Choroid plexus epithelial cell (primary cell): ENCODE data around the gene UTRN.
A peak's percentile ranks its signal among the peaks of the same experiment; 100 is the strongest.

Source experiments
- DNase-seq: peaks from one replicate; pipeline ENCODE4 v3.0.0-alpha.2; 2010; ENCODE audit warnings: low read depth
- H3K4me3 ChIP-seq: 2 replicates; pipeline ENCODE4 v1.5.1; 2011; ENCODE audit warnings: low read depth, mild to moderate bottlenecking, control low read depth, low read length, moderate library complexity
- TF ChIP-seq, protein P1 (sequence below): conservative IDR thresholded peaks from 2 replicates; pipeline ENCODE4 v1.5.1; 2011; ENCODE audit warnings: low read depth, mild to moderate bottlenecking, control low read depth, inconsistent platforms, low read length, moderate library complexity

Gene UTRN

DNA sequence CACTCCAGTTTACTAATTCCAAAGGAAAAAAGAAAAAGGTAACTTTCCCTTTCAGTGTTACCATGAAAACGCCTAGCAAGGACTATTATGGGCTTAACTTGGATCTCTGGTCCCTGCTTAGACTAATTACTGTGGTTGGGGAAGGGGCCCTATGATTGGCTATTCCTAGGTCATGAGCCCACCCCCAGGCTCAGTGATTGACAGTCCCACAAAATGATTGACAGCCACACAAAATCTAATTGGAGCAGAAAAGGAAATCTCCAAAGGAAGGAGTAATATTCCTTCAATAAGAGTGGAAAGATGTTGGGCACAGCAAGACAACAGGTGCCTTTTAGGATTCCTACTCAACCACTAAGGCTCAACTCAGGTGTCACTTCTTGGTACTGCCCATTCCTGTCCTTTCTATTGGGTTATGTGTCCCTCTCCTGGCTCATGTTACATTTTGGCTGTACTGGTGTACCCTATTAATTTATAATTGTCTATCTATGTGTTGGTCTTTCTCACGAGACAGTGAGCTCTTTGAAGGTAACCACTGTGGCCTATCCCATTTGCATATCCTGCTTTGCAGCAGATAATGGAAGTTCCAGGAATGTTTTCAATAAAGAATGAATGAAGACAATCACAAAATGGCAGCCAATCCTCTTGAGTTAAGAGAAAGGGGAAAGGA is 5.5 kb upstream of the UTRN start:
- H3K4me3 ChIP-seq, result no peak overlapping the region
- TF ChIP-seq, protein P1, sequence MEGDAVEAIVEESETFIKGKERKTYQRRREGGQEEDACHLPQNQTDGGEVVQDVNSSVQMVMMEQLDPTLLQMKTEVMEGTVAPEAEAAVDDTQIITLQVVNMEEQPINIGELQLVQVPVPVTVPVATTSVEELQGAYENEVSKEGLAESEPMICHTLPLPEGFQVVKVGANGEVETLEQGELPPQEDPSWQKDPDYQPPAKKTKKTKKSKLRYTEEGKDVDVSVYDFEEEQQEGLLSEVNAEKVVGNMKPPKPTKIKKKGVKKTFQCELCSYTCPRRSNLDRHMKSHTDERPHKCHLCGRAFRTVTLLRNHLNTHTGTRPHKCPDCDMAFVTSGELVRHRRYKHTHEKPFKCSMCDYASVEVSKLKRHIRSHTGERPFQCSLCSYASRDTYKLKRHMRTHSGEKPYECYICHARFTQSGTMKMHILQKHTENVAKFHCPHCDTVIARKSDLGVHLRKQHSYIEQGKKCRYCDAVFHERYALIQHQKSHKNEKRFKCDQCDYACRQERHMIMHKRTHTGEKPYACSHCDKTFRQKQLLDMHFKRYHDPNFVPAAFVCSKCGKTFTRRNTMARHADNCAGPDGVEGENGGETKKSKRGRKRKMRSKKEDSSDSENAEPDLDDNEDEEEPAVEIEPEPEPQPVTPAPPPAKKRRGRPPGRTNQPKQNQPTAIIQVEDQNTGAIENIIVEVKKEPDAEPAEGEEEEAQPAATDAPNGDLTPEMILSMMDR, result no peak
- no peak for DNase-seq

DNA sequence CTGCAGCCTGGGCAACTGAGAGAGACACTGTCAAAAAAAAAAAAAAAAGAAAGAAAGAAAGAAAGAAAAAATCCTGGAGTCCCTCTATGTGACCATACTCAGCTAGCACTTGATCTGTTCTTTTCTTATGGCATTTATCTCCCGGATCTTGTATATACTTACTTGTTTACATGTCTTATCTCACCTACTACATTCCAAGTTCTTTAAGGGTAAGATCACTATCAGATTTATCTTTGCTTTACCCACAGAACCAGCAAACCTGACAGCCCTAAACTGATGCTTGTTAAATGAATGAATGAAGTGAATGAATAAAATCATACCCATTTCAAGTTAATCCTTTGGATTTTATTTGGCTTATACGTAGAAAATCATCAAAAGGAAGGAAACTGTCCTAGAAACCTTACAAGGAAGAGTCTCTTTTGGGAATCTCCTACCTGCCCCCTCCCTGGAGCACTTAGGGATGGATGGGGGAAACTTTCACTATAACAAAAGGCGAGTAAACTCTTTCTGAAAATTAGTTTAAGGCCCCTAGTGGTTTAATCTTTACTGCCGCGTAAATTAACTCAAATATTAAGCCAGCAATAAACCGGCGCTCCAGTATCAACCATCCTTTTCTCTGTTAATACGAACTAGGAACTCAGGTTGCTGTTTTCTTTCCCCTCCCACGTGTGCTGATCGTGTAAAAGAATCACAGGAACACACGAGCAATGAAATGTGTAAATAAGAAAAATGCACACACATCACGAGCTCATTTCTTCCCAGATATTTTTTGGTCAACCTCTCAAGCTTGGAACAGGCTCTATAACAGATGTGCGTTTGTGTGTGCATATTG is 1.3 kb upstream of the UTRN start:
- TF ChIP-seq, protein P1, result peak; percentile 46
- peak; percentile 62 for DNase-seq

DNA sequence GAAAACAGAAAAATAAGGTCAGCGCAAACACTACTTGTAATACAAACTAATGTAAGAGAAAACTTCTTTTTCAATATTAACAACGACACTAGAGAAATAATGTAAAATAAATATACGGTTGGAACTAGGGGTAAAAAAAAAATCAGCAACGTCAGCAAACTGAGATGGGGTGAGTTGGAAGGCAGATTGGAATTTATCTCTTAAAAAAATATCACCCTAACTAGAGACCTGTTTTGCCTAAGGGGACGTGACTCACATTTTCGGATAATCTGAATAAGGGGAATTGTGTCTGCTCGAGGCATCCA is 705 bp upstream of the UTRN start:
- TF ChIP-seq, protein P1, result no peak
- peak overlapping the region; percentile 91 for H3K4me3 ChIP-seq
- DNase-seq, result no peak

More for the DNA sequence above, 1.3 kb upstream of the UTRN start:
- peak overlapping the region; percentile 91 for H3K4me3 ChIP-seq

DNA sequence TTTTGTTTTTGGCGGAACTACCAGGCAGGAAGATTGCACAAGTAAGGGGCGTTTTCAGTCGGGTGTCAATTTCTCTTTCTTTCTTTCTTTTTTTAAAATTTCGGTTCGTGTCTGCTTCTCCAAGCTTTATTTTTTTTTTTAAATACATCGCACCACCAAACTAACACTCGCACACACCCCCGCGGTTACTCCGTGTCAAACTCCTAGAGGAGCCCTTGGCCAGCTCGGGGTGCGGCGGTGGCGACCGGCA is 338 bp downstream of the UTRN start:
- DNase-seq, result no peak
- peak overlapping the region; percentile 91 for H3K4me3 ChIP-seq
- TF ChIP-seq, protein P1, result no peak

DNA sequence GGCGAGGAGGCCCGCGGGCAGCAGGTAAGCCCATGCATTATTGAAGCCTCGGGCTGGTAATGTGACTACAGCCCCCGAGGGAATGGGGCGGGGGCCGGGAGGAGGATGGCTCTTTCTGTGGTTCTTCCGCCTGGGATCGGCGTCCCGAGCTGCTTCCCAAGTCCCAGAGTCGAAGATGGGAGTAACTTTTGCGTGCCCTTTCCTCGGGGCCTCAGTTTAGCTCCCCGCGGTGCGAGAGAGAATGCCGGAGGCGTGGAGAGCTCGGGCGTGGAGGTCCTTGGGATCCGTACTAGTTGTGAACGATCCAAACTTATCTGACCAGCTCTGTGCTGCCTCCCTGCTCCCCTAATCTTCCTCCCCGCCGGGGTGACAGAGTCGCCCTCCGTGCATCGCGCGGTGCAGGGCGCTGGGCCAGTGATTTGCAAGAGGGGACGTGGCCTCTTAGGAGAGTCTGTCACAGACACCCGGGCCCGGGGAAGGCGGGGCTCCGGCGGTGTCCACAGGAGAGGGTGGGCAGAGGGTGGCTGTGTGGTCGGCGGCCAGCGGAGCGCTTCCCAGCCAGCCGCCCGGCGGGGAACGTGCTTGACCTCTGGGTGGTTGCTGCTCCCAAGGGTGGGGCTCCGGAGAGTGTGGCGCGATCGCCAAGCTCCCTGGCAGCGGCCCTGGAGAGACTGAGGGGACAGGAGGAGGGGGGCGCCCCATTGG is 815 bp downstream of the UTRN start:
- TF ChIP-seq, protein P1, result no peak
- DNase-seq, result peak; percentile 45
- H3K4me3 ChIP-seq, result peak overlapping the region; percentile 91

DNA sequence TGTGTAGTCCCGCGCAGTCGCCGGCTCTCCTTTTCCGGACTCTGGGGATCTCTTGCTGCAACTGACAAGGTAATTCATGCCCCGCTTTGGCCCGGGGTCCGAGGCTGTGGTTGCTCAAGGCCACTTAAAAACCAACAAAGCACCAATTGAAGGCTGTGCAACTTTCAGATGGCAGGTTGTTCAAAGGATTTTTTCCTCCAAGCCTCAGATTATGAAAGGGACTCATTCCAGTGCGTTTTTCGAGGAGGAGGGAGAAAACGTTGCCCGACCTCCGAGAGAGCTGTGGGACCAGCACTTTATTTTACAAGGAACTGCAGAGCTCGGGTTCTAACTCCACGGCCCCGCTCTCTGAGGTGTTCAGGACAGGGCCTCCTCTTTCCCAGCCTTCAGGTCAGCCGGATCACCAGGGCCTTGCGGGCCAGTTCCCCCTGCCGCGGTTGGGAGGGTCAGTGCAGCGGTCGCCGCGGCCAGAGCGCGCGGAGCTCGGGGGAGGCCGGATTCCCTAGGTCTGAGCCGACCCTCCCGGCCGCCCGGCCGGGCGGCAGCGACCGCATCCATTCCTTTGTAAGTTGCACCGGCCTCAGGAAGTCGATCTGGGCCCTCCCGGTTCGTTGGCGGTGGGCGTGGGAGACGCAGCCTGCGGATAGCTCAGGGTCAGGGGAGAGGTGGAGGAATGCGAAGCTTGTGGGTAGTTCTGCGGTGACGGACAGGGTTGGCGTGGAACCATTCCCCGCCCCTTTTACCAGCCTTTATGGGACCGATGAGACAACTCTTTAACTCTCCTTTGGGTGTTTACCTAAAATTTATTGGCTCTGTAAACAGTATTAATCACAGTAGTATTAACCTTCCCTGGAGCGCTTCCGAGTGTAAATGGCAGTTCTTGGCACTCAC is 1.6 kb downstream of the UTRN start:
- TF ChIP-seq, protein P1, result no peak
- H3K4me3 ChIP-seq, result peak overlapping the region; percentile 91
- DNase-seq, result peak; percentile 94
